Epithelial cell of proximal tubule (primary cell): Measurements from ENCODE around the gene CENPT. TPM values are rescaled to one million over a fixed set of nuclear protein-coding genes. Genes with fewer than 3 reads are reported as not detected.

Experiments
- DNase-seq: peaks from one replicate; pipeline ENCODE4 v3.0.0-alpha.2; 2011; ENCODE audit warnings: low read depth
- H3K4me3 ChIP-seq: 2 replicates; pipeline ENCODE4 v1.5.1; 2011; ENCODE audit warnings: low read depth, mild to moderate bottlenecking, low read length
- total RNA-seq: library from RNA; depleted of rRNA; stranded (reverse); fragments of >200 nt; gene quantifications from 2 replicates; pipeline ENCODE4 v1.2.3, GENCODE V29; 2015
- TF ChIP-seq, protein P1 (sequence below): conservative IDR thresholded peaks from 2 replicates; pipeline ENCODE4 v1.5.1; 2012; ENCODE audit warnings: low read depth, mild to moderate bottlenecking, low read length

The CENPT gene
- total RNA-seq, 1 donor from 2014 or later: 36.3 TPM

DNA sequence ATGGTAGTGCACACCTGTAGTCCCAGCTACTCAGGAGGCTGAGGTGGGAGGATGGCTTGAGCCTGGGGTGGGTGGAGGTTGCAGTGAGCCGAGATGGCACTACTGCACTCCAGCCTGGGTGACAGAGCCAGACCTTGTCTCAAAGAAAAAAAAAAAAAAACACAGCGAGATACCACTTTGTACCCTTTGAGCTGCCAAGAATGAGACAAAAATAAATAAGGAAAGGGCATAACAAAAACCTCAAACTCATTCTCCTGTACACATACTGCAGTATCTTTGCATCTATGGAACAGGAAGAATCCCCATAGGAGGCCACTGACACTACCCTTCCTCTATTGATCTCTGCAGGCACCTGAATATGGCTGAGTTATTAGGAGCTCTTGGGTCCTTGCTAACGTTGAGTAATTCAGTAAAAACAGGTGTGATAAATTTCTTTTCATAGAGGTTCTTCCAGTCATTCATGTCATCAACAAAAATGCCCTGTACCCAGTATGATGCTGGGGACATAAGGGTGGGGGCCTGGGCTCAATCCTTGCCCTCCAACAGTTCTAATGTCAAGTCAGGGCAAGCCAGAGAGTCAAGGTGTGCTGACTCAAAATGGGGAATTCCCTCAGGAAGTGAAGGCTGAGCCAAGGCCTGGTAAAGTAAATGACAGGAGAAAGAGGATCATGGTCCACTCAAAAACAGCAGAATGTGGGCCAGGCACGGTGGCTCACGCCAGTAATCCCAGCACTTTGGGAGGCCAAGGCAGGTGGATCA lies 68.1 kb downstream of the CENPT start:
- TF ChIP-seq, protein P1, sequence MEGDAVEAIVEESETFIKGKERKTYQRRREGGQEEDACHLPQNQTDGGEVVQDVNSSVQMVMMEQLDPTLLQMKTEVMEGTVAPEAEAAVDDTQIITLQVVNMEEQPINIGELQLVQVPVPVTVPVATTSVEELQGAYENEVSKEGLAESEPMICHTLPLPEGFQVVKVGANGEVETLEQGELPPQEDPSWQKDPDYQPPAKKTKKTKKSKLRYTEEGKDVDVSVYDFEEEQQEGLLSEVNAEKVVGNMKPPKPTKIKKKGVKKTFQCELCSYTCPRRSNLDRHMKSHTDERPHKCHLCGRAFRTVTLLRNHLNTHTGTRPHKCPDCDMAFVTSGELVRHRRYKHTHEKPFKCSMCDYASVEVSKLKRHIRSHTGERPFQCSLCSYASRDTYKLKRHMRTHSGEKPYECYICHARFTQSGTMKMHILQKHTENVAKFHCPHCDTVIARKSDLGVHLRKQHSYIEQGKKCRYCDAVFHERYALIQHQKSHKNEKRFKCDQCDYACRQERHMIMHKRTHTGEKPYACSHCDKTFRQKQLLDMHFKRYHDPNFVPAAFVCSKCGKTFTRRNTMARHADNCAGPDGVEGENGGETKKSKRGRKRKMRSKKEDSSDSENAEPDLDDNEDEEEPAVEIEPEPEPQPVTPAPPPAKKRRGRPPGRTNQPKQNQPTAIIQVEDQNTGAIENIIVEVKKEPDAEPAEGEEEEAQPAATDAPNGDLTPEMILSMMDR: no peak
- DNase-seq: no peak
- no peak overlapping the region for H3K4me3 ChIP-seq

Other genes starting within 250 kb of the CENPT start
- gene CARMIL2, start 202.5 kb downstream of the CENPT start, total RNA-seq: 1.3 and 2.7 TPM in 2 replicates
- 71.6 and 73.2 TPM in 2 replicates for gene ACD, start 187.4 kb downstream of the CENPT start, total RNA-seq
- gene PARD6A, start 186.7 kb downstream of the CENPT start, total RNA-seq: 13.3 and 15.9 TPM in 2 replicates
- gene ENKD1, start 180.9 kb downstream of the CENPT start, total RNA-seq: 12.2 and 17.4 TPM in 2 replicates
- gene C16orf86, start 180.9 kb downstream of the CENPT start, total RNA-seq: 4.7 and 5.9 TPM in 2 replicates
- 16.1 and 20.1 TPM in 2 replicates for gene GFOD2, start 128.4 kb downstream of the CENPT start, total RNA-seq
- gene RANBP10, start 41.1 kb downstream of the CENPT start, total RNA-seq: 4.0 and 5.3 TPM in 2 replicates
- 0.07 and 0.52 TPM in 2 replicates for gene TSNAXIP1, start 40.8 kb downstream of the CENPT start, total RNA-seq
- 33.7 and 45.7 TPM in 2 replicates for gene THAP11, start 5.4 kb downstream of the CENPT start, total RNA-seq
- gene NUTF2, start 760 bp downstream of the CENPT start, total RNA-seq: 219 and 549 TPM in 2 replicates
- gene EDC4, start 25.4 kb upstream of the CENPT start, total RNA-seq: 61.1 and 61.2 TPM in 2 replicates
- 0.46 TPM in 1 of 2 replicates, not detected in the other for gene NRN1L, start 37.2 kb upstream of the CENPT start, total RNA-seq
- gene PSKH1, start 45.6 kb upstream of the CENPT start, total RNA-seq: 6.7 and 8.1 TPM in 2 replicates
- gene CTRL, start 84.2 kb upstream of the CENPT start, total RNA-seq: 1.6 and 2.1 TPM in 2 replicates
- gene PSMB10, start 89.2 kb upstream of the CENPT start, total RNA-seq: 54.1 and 58.1 TPM in 2 replicates
- 7.5 TPM in 2 replicates for gene LCAT, start 96.4 kb upstream of the CENPT start, total RNA-seq
- 46.8 and 50.7 TPM in 2 replicates for gene SLC12A4, start 120.9 kb upstream of the CENPT start, total RNA-seq
- not detected in 2 replicates for gene DPEP3, start 132.8 kb upstream of the CENPT start, total RNA-seq
- gene DPEP2, start 151.8 kb upstream of the CENPT start, total RNA-seq: not detected in 2 replicates
- not detected in 2 replicates for gene DPEP2NB, start 168.2 kb upstream of the CENPT start, total RNA-seq
- 5.3 and 11.8 TPM in 2 replicates for gene DDX28, start 175.5 kb upstream of the CENPT start, total RNA-seq
- 20.9 and 28.5 TPM in 2 replicates for gene DUS2, start 175.6 kb upstream of the CENPT start, total RNA-seq
- gene NFATC3, start 237.7 kb upstream of the CENPT start, total RNA-seq: 15.8 and 24.7 TPM in 2 replicates